ENCODE results near the gene STIP1. TPM values are rescaled to one million over a fixed set of nuclear protein-coding genes. Genes with fewer than 3 reads are reported as not detected.

Gene STIP1
- total and polyA plus RNA-seq, 9 of the 15 experiments (the other 6 are each of a cell fraction or from before 2014, with no cell fraction given), result 58.1 to 465 (median 346) TPM

DNA sequence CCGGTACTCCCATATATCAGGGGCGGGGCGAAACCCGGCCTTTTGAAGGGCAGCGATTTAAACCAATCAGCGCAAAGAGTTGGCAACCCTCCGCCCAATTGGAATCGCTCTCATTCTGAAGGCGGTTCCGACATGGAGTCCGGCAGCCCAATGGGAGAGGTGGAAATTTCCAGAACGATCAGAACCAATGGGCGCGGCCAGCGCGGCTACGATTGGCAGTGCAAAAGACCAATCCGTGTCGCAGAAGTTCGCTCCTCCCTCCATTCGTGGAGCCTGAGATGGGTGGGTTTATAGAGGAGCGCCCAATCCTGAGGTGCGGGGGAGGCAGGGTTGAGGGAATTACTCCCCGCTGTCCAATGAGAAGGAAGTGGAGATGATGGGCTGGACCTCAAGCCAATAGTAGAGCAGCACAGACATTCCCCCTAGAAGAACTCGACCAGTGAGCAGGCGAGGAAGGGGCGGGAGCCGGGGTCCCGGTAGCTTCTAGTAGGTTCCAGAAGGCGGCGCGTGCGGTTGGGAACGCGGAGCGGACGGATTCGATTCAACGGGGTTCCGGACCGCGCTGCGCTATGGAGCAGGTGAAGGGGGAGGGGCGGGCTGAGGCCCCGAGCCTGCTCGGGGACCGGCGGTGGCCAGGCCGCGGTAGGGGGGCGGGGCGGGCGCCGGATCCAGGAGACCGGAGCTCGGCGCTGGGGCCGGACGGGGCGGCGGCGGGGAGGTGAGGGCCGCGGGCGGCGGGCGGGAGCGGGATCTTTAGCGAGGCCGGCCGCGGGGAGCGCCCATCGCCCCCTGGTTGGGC is at the start of gene STIP1 (continued):
- TF ChIP-seq, protein P1, sequence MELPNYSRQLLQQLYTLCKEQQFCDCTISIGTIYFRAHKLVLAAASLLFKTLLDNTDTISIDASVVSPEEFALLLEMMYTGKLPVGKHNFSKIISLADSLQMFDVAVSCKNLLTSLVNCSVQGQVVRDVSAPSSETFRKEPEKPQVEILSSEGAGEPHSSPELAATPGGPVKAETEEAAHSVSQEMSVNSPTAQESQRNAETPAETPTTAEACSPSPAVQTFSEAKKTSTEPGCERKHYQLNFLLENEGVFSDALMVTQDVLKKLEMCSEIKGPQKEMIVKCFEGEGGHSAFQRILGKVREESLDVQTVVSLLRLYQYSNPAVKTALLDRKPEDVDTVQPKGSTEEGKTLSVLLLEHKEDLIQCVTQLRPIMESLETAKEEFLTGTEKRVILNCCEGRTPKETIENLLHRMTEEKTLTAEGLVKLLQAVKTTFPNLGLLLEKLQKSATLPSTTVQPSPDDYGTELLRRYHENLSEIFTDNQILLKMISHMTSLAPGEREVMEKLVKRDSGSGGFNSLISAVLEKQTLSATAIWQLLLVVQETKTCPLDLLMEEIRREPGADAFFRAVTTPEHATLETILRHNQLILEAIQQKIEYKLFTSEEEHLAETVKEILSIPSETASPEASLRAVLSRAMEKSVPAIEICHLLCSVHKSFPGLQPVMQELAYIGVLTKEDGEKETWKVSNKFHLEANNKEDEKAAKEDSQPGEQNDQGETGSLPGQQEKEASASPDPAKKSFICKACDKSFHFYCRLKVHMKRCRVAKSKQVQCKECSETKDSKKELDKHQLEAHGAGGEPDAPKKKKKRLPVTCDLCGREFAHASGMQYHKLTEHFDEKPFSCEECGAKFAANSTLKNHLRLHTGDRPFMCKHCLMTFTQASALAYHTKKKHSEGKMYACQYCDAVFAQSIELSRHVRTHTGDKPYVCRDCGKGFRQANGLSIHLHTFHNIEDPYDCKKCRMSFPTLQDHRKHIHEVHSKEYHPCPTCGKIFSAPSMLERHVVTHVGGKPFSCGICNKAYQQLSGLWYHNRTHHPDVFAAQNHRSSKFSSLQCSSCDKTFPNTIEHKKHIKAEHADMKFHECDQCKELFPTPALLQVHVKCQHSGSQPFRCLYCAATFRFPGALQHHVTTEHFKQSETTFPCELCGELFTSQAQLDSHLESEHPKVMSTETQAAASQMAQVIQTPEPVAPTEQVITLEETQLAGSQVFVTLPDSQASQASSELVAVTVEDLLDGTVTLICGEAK (IDR thresholded peaks at IDR 0.05), result peak; percentile 70
- TF ChIP-seq, protein P1 (CRISPR knock-in tag; IDR thresholded peaks at IDR 0.05), result no peak
- TF ChIP-seq ZNF449 (CRISPR knock-in tag; IDR thresholded peaks at IDR 0.05), result no peak
- no peak for TF ChIP-seq FOSL1 (tag; conservative IDR thresholded peaks at IDR 0.05)
- TF ChIP-seq NFATC3 (IDR thresholded peaks at IDR 0.05), result no peak
- no peak; the same call in 1 of the 2 replicates for TF ChIP-seq STAT6 (CRISPR knock-in tag; IDR thresholded peaks at IDR 0.05)
- TF ChIP-seq CTBP1 (IDR thresholded peaks at IDR 0.05; ENCODE audit: borderline replicate concordance), result no peak
- TF ChIP-seq, protein P2, sequence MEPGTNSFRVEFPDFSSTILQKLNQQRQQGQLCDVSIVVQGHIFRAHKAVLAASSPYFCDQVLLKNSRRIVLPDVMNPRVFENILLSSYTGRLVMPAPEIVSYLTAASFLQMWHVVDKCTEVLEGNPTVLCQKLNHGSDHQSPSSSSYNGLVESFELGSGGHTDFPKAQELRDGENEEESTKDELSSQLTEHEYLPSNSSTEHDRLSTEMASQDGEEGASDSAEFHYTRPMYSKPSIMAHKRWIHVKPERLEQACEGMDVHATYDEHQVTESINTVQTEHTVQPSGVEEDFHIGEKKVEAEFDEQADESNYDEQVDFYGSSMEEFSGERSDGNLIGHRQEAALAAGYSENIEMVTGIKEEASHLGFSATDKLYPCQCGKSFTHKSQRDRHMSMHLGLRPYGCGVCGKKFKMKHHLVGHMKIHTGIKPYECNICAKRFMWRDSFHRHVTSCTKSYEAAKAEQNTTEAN (CRISPR knock-in tag; IDR thresholded peaks at IDR 0.05), result no peak
- TF ChIP-seq EGR1 (conservative IDR thresholded peaks at IDR 0.05), result peak; percentile 97
- no peak for TF ChIP-seq ZNF551 (CRISPR knock-in tag; IDR thresholded peaks at IDR 0.05)
- TF ChIP-seq ZNF586 (CRISPR knock-in tag; conservative IDR thresholded peaks at IDR 0.05), result no peak
- TF ChIP-seq STAG1 (CRISPR knock-in tag; IDR thresholded peaks at IDR 0.05; ENCODE audit: borderline replicate concordance), result no peak
- no peak for TF ChIP-seq KAT7 (CRISPR knock-in tag; IDR thresholded peaks at IDR 0.05; ENCODE audit: borderline replicate concordance)
